Keratinocyte (primary cell): ENCODE results near the gene AIFM3. TPM values are rescaled to one million over a fixed set of nuclear protein-coding genes. Genes with fewer than 3 reads are reported as not detected.

ENCODE experiments used
- DNase-seq: peaks from one replicate; pipeline ENCODE4 v3.0.0-alpha.2; 2011; ENCODE audit warnings: low read depth, missing footprints, low spot score
- FAIRE-seq: peaks from 2 replicates; lab custom pipeline; 2011; peaks lifted over from hg19 to GRCh38; lab: Jason Lieb, UNC
- H2AFZ ChIP-seq: 2 replicates; pipeline ENCODE4 v1.6.0; 2012; ENCODE audit warnings: low read length, control low read depth, inconsistent platforms; ENCODE audit not compliant: control insufficient read depth
- H3K27ac ChIP-seq: 2 replicates; pipeline ENCODE4 v1.5.1; 2011; ENCODE audit warnings: low read length; ENCODE audit not compliant: control insufficient read depth, insufficient read depth
- H3K27me3 ChIP-seq: 3 replicates; pipeline ENCODE4 v1.6.0; 2011; ENCODE audit warnings: low read length; ENCODE audit not compliant: control insufficient read depth, insufficient read depth; ENCODE audit errors: extremely low read depth
- H3K36me3 ChIP-seq, 2 experiments: 2 replicates in 1 of 2; 3 replicates in 1 of 2; pipeline ENCODE4 v1.5.1; 2011; ENCODE audit warnings: low read length in 2 of 2, mild to moderate bottlenecking in 1 of 2; ENCODE audit not compliant: control insufficient read depth in 2 of 2, insufficient read depth in 2 of 2; ENCODE audit errors: extremely low read depth in 1 of 2
- H3K4me1 ChIP-seq: 3 replicates; pipeline ENCODE4 v1.5.1; 2011; ENCODE audit warnings: low read length; ENCODE audit not compliant: control insufficient read depth, insufficient read depth; ENCODE audit errors: extremely low read depth
- H3K4me2 ChIP-seq: 3 replicates; pipeline ENCODE4 v1.6.0; 2011; ENCODE audit warnings: low read depth, low read length; ENCODE audit not compliant: control insufficient read depth, insufficient read depth; ENCODE audit errors: extremely low read depth
- H3K4me3 ChIP-seq, 3 experiments: fragments of 200-600 bp in 1 of 3; sonication (generic) in 1 of 3; 2 replicates in 2 of 3; 3 replicates in 1 of 3; pipeline ENCODE4 v1.5.1; 2011 to 2016; ENCODE audit warnings: low read length in 3 of 3, mild to moderate bottlenecking in 3 of 3, control low read depth in 2 of 3, inconsistent platforms in 1 of 3, low read depth in 1 of 3, mixed read lengths in 1 of 3, mixed run types in 1 of 3, moderate library complexity in 1 of 3; ENCODE audit not compliant: control insufficient read depth in 2 of 3, insufficient read depth in 2 of 3; ENCODE audit errors: extremely low read depth in 1 of 3
- H3K79me2 ChIP-seq: 2 replicates; pipeline ENCODE4 v1.6.0; 2012; ENCODE audit warnings: low read length; ENCODE audit not compliant: control insufficient read depth, insufficient read depth
- H3K9ac ChIP-seq: 3 replicates; pipeline ENCODE4 v1.6.0; 2011; ENCODE audit warnings: low read length; ENCODE audit not compliant: control insufficient read depth, insufficient read depth; ENCODE audit errors: extremely low read depth
- H3K9me1 ChIP-seq: 3 replicates; pipeline ENCODE4 v1.6.0; 2011; ENCODE audit warnings: low read length; ENCODE audit not compliant: control insufficient read depth, insufficient read depth; ENCODE audit errors: extremely low read depth
- H3K9me3 ChIP-seq: 2 replicates; pipeline ENCODE4 v1.5.1; 2012; ENCODE audit warnings: low read depth, low read length; ENCODE audit not compliant: control insufficient read depth
- H4K20me1 ChIP-seq: 3 replicates; pipeline ENCODE4 v1.6.0; 2011; ENCODE audit warnings: low read length; ENCODE audit not compliant: control insufficient read depth, insufficient read depth; ENCODE audit errors: extremely low read depth
- EZH2 ChIP-seq: IDR thresholded peaks from one replicate; pipeline ENCODE4 v1.6.1; 2012; ENCODE audit warnings: inconsistent platforms, mild to moderate bottlenecking, low read length, moderate library complexity
- dilution Hi-C: fragments of 300-500 bp; cut with MboI; formaldehyde crosslinking; loops from one replicate; pipeline ENCODE4 v1.7.0; 2020; ENCODE audit warnings: low sequenced_read_pairs; ENCODE audit not compliant: extremely low pct_ligation_motif_present
- polyA plus RNA-seq, 5 experiments: library from polyadenylated mRNA; depleted of rRNA in 3 of 5; stranded (reverse) in 3 of 5; stranded (forward) in 1 of 5; unstranded in 1 of 5; fragments of >200 nt; gene quantifications; 1 replicate in 1 of 5; 2 replicates in 3 of 5; 3 replicates in 1 of 5; pipeline versions ENCODE4 v1.2.1 to v1.2.3, GENCODE V29; 2011 to 2012; ENCODE audit warnings: missing spikeins in 2 of 5, low read depth in 1 of 5, low replicate concordance in 1 of 5
- TF ChIP-seq, protein P1 (sequence below), 3 experiments: IDR thresholded peaks in 1 of 3; conservative IDR thresholded peaks in 1 of 3; optimal IDR thresholded peaks in 1 of 3; 2 replicates in 2 of 3; 3 replicates in 1 of 3; pipeline versions ENCODE3 to v1.5.1; 2011; ENCODE audit warnings: low read length in 3 of 3, mild to moderate bottlenecking in 3 of 3, moderate library complexity in 2 of 3, control low read depth in 1 of 3, inconsistent platforms in 1 of 3; ENCODE audit not compliant: insufficient read depth in 2 of 3; ENCODE audit errors: extremely low read depth in 1 of 3

The AIFM3 gene
- polyA plus RNA-seq, 1 donor (not counting 4 experiments of a cell fraction or from before 2014, with no cell fraction given), result 0.59 TPM

DNA sequence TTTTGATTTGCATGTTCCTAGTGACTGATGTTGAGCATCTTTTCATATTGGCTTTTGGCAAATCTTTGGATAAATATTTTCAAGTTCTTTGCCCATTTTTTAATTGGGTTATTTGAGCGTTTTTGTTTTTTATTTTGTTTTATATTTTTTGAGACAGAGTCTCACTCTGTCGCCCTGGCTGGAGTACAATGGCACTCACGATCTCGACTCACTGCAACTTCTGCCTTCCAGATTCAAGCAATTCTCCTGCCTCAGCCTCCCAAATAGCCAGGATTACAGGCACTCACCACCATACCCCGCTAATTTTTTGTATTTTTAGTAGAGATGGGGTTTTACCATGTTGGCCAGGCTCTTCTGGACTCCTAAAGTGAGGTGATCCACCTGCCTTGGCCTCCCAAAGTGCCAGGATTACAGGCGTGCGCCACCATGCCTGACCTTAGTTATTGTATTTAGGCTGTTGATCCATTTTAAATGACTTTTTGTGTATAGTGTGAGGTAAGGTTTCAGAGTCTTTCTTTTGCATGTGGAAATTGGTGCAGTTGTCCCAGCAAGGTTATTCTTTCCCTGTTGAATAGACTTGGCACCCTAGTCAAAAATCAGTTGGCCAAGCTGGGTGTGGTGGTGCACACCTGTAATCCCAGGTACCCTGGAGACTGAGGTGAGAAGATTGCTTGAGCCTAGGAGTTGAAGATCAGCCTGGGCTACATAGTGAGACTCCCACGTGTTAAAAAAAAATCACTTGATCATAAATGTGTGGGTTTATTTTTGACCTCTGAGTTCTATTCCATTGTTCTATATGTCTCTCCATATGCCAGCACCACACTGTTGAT is 23.7 kb upstream of the AIFM3 start:
- TF ChIP-seq, protein P1, sequence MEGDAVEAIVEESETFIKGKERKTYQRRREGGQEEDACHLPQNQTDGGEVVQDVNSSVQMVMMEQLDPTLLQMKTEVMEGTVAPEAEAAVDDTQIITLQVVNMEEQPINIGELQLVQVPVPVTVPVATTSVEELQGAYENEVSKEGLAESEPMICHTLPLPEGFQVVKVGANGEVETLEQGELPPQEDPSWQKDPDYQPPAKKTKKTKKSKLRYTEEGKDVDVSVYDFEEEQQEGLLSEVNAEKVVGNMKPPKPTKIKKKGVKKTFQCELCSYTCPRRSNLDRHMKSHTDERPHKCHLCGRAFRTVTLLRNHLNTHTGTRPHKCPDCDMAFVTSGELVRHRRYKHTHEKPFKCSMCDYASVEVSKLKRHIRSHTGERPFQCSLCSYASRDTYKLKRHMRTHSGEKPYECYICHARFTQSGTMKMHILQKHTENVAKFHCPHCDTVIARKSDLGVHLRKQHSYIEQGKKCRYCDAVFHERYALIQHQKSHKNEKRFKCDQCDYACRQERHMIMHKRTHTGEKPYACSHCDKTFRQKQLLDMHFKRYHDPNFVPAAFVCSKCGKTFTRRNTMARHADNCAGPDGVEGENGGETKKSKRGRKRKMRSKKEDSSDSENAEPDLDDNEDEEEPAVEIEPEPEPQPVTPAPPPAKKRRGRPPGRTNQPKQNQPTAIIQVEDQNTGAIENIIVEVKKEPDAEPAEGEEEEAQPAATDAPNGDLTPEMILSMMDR (optimal IDR thresholded peaks at IDR 0.05 in 1 of 3, IDR thresholded peaks at IDR 0.05 in 1 of 3, conservative IDR thresholded peaks at IDR 0.05 in 1 of 3; ENCODE audit: extremely low read depth in 1 of 3, insufficient read depth in 2 of 3, low read length in 3 of 3), result no peak
- H3K36me3 ChIP-seq, result peaks cover 3 to 17% of the 10 kb centered on the region in 2 experiments
- dilution Hi-C loops, result no loop called here
- H3K9me3 ChIP-seq, result no peaks in the 10 kb centered on the region
- no peak overlapping the region for H3K4me2 ChIP-seq
- no peak overlapping the region for H3K9ac ChIP-seq
- H3K27me3 ChIP-seq, result no peaks in the 10 kb centered on the region
- H3K4me3 ChIP-seq, result no peak overlapping the region
- FAIRE-seq (no peak), DNase-seq (no peak)
- H3K79me2 ChIP-seq, result peaks cover 94% of the 10 kb centered on the region
- peaks cover 28% of the 10 kb centered on the region for H4K20me1 ChIP-seq
- H3K27ac ChIP-seq, result no peak overlapping the region
- no peak overlapping the region for H2AFZ ChIP-seq
- H3K9me1 ChIP-seq, result no peaks in the 10 kb centered on the region
- H3K4me1 ChIP-seq, result peaks cover 28% of the 10 kb centered on the region

- Histone ChIP-seq H3K36me3 (peaks cover 5 to 15% of the 10 kb centered on the region in 2 experiments), H3K27ac (no peak overlapping the region), H3K9me1 (no peaks in the 10 kb centered on the region), H3K4me2 (no peak overlapping the region), H4K20me1 (peaks cover 22% of the 10 kb centered on the region), H3K4me1 (peaks cover 28% of the 10 kb centered on the region), H3K79me2 (peaks cover 94% of the 10 kb centered on the region), H3K4me3 (no peak overlapping the region), H3K27me3 (no peaks in the 10 kb centered on the region), H3K9ac (no peak overlapping the region), H3K9me3 (no peaks in the 10 kb centered on the region), H2AFZ (no peak overlapping the region)
- DNase-seq, result no peak
- dilution Hi-C loops, result no loop called here
- TF ChIP-seq, protein P1 (optimal IDR thresholded peaks at IDR 0.05 in 1 of 3, IDR thresholded peaks at IDR 0.05 in 1 of 3, conservative IDR thresholded peaks at IDR 0.05 in 1 of 3; ENCODE audit: extremely low read depth in 1 of 3, insufficient read depth in 2 of 3, low read length in 3 of 3), result no peak
- TF ChIP-seq EZH2, result no peak
- FAIRE-seq, result no peak
Observed at GRCh38 chr22:20944042-20944441, 23.0 kb upstream of the AIFM3 start.
